ENCODE measurements around the gene ORAI2.

The ORAI2 gene

DNA sequence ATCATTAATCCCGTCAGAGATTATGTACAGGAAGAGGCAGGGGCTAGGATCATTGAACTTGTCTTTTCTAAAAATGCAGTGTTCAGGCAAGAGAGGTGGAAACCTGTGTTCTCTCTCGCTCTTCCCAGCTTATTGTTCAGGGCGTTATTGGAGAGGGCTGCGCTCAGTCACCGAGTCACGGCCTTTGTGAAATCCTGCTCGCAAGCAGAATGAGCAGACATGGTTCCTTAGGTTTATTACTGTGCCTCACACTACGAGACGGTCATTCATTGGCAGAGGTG, 37.8 kb upstream of the ORAI2 start:
- TF ChIP-seq, protein P1, sequence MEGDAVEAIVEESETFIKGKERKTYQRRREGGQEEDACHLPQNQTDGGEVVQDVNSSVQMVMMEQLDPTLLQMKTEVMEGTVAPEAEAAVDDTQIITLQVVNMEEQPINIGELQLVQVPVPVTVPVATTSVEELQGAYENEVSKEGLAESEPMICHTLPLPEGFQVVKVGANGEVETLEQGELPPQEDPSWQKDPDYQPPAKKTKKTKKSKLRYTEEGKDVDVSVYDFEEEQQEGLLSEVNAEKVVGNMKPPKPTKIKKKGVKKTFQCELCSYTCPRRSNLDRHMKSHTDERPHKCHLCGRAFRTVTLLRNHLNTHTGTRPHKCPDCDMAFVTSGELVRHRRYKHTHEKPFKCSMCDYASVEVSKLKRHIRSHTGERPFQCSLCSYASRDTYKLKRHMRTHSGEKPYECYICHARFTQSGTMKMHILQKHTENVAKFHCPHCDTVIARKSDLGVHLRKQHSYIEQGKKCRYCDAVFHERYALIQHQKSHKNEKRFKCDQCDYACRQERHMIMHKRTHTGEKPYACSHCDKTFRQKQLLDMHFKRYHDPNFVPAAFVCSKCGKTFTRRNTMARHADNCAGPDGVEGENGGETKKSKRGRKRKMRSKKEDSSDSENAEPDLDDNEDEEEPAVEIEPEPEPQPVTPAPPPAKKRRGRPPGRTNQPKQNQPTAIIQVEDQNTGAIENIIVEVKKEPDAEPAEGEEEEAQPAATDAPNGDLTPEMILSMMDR (conservative IDR thresholded peaks at IDR 0.05; ENCODE audit: low read depth): no peak
- no peak for DNase-seq (ENCODE audit: low spot score)
- POLR2A ChIA-PET (ENCODE audit: low non-redundant PET): interaction anchor here (0.6 kb wide), 1 partner anchor 126 kb away, joined by 3 read pairs; no protein-coding TSS in a partner anchor
- CTCF ChIA-PET: interaction anchor here (0.5 to 1.3 kb wide), 2 partner anchors 9 to 10 kb away, joined by 4 read pairs; no protein-coding TSS in a partner anchor
- H3K27ac ChIP-seq: peak overlapping the region; percentile 82

DNA sequence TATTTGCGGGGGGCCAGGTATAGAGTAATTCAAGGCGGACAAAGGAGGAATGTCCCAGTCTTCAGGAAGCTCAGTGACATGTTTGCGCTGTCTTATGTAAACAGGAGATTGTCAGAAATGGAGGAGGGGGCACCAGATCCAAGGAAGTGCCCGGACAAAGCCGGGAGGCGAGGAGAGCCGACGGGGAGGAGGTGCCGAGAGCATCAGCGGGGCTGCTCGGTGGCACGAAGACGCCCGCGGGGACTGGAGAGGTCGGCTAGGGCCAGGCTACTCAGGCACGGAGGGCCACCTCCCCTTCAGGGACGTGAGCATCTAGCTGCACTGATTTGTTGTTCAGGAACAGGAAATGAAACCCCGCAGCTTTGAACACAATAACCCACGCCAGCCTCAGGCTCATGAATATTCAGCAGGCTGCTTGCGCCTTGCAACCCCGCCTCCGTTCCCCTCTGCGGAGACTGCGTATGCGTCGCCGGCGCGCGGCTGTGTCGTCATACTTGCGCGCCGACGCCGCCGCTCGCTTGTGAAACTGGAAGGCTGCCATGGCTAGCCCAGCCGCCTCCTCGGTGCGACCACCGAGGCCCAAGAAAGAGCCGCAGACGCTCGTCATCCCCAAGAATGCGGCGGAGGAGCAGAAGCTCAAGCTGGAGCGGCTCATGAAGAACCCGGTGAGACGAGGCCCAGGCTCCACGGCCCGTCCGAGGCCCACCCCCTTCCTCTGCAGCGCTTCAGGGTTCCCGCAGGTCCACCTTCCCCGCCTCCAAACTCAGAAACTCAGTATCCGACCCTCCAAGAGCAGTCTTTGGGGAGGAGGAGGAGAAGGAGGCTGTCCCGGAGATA, 37.3 kb upstream of the ORAI2 start, which contains the start of gene PRKRIP1:
TSS of gene PRKRIP1 (plus strand) at position 491 of the 837 bp plus-strand sequence. CDS start at position 540, 49 bp downstream.
- TF ChIP-seq, protein P1 (conservative IDR thresholded peaks at IDR 0.05; ENCODE audit: low read depth): no peak
- POLR2A ChIA-PET (ENCODE audit: low non-redundant PET): interaction anchor here (0.6 kb wide), 1 partner anchor 127 kb away, joined by 3 read pairs; no protein-coding TSS in a partner anchor
- peak within 1 kb of the TSS; percentile 82 for H3K27ac ChIP-seq
- CTCF ChIA-PET: interaction anchor here (0.5 to 1.3 kb wide), 3 partner anchors 9 to 185 kb away, joined by 3 to 4 read pairs (median 4); no protein-coding TSS in a partner anchor
- DNase-seq (ENCODE audit: low spot score): peak; percentile 92

DNA sequence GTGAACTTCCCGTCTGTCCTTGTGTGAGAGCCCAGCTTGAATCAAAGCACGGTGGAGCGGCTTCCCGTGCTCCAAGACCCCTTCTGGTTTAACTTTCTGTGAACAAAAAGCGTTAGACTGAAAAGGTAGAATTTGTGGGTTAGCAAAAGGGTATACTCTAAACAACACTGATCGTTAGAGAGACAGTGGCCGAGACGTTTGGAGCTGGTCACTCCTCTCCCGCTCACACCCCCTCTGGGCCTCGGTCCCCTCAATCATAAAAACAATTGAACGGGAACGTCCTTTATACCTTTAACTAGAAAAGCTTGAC, 36.7 kb upstream of the ORAI2 start:
- DNase-seq (ENCODE audit: low spot score): no peak
- CTCF ChIA-PET: interaction anchor here (0.7 kb wide), 1 partner anchor 185 kb away, joined by 3 read pairs; no protein-coding TSS in a partner anchor
- POLR2A ChIA-PET (ENCODE audit: low non-redundant PET): no interaction called here
- peak overlapping the region; percentile 82 for H3K27ac ChIP-seq
- TF ChIP-seq, protein P1 (conservative IDR thresholded peaks at IDR 0.05; ENCODE audit: low read depth): no peak

DNA sequence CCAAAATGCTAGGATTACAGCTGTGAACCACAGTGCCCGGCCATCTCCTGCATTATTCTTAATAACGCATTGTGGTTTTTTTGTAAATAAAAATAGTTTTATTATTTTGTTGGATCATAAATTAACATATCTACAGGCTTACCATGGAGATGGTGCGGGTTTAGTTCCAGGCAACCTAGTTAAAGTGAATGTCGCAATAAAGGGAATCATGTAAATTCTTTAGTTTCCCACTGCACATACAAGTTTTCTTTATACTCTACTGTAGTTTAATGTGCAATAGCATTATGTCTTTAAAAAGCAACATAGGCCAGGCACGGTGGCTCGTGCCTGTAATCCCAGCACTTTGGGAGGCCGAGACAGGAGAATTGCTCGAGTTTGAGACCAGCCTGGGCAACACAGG, 34.8 kb upstream of the ORAI2 start:
- POLR2A ChIA-PET (ENCODE audit: low non-redundant PET): no interaction called here
- DNase-seq (ENCODE audit: low spot score): no peak
- no peak overlapping the region for H3K27ac ChIP-seq
- CTCF ChIA-PET: no interaction called here
- TF ChIP-seq, protein P1 (conservative IDR thresholded peaks at IDR 0.05; ENCODE audit: low read depth): no peak

DNA sequence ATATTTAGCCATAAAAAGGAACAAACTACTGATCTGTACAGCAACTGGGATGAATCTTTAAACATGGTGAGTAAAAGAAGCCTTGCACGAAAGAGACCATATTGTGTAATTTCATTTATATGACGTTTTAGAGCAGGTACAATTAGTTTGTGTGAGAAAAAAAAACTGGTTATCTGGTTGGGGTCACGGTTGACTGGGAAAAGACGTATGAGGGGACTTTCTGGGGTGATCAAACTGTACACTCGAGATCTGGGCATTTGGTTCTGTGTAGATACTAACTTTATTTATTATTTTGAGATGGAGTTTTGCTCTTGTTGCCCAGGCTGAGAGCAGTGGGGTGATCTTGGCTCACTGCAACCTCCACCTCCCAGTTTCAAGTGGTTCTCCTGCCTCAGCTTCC, 33.0 kb upstream of the ORAI2 start:
- CTCF ChIA-PET: no interaction called here
- no peak for DNase-seq (ENCODE audit: low spot score)
- POLR2A ChIA-PET (ENCODE audit: low non-redundant PET): no interaction called here

DNA sequence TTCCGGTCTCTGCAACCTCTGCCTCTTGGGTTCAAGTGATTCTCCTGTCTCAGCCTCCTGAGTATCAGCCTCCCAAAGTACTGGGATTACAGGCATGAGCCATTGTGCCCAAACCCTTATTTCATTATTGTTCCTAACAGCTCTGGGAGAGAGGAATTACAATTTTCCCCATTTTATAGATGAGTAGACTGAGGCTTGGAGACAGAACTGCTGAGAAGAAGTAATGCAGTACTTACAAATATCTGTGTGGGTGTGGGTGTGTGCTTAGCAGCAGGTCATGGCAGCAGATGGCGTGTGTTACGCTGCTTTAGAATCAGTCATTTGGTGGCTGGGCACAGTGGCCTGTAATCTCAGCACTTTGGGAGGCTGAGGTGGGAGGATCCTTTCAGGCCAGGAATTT, 29.8 kb upstream of the ORAI2 start:
- ChIA-PET POLR2A (ENCODE audit: low non-redundant PET) (no interaction called here), CTCF (no interaction called here)
- no peak for DNase-seq (ENCODE audit: low spot score)
- TF ChIP-seq, protein P1 (conservative IDR thresholded peaks at IDR 0.05; ENCODE audit: low read depth): no peak
- H3K27ac ChIP-seq: peak overlapping the region; percentile 3; the same call in 1 of the 2 replicates

More for the DNA sequence above, 33.0 kb upstream of the ORAI2 start:
- H3K27ac ChIP-seq: no peak overlapping the region
- TF ChIP-seq, protein P1 (conservative IDR thresholded peaks at IDR 0.05; ENCODE audit: low read depth): no peak
